Measurements from ENCODE around the gene GALE.

The GALE gene

GRCh38 chr1:23751050-23751814, 49.3 kb downstream of the GALE start:
- peak in 1 of 2 donors; percentile 32 for DNase-seq (ENCODE audit: low read depth in 2 of 2)

GRCh38 chr1:23748016-23748415, 52.5 kb downstream of the GALE start:
- no peak for DNase-seq (ENCODE audit: low read depth in 2 of 2)

Measured in stimulated activated CD4-positive, alpha-beta T cell treated with anti-CD3 and anti-CD28 coated beads, Interleukin-4, amount 100 ng/mL, for 48 hours (primary cell).